HG03354 (cell line): ENCODE data around the gene RAPGEF6.
A peak's percentile ranks its signal among the peaks of the same experiment; 100 is the strongest.
"Not testable (repeated sequence)": the region's sequence is repeated elsewhere in the genome, so short reads cannot be mapped to it uniquely, and the experiment has no call there.

Source experiments
- ATAC-seq: cut with Tn5 transposase; IDR thresholded peaks from one replicate; pipeline ENCODE4 v1.9.1; 2021; ENCODE audit warnings: mild to moderate bottlenecking; ENCODE audit not compliant: unreplicated experiment, poor library complexity, severe bottlenecking

The RAPGEF6 gene, protein sequence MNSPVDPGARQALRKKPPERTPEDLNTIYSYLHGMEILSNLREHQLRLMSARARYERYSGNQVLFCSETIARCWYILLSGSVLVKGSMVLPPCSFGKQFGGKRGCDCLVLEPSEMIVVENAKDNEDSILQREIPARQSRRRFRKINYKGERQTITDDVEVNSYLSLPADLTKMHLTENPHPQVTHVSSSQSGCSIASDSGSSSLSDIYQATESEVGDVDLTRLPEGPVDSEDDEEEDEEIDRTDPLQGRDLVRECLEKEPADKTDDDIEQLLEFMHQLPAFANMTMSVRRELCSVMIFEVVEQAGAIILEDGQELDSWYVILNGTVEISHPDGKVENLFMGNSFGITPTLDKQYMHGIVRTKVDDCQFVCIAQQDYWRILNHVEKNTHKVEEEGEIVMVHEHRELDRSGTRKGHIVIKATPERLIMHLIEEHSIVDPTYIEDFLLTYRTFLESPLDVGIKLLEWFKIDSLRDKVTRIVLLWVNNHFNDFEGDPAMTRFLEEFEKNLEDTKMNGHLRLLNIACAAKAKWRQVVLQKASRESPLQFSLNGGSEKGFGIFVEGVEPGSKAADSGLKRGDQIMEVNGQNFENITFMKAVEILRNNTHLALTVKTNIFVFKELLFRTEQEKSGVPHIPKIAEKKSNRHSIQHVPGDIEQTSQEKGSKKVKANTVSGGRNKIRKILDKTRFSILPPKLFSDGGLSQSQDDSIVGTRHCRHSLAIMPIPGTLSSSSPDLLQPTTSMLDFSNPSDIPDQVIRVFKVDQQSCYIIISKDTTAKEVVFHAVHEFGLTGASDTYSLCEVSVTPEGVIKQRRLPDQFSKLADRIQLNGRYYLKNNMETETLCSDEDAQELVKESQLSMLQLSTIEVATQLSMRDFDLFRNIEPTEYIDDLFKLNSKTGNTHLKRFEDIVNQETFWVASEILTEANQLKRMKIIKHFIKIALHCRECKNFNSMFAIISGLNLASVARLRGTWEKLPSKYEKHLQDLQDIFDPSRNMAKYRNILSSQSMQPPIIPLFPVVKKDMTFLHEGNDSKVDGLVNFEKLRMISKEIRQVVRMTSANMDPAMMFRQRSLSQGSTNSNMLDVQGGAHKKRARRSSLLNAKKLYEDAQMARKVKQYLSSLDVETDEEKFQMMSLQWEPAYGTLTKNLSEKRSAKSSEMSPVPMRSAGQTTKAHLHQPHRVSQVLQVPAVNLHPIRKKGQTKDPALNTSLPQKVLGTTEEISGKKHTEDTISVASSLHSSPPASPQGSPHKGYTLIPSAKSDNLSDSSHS (N-terminal part only)

DNA sequence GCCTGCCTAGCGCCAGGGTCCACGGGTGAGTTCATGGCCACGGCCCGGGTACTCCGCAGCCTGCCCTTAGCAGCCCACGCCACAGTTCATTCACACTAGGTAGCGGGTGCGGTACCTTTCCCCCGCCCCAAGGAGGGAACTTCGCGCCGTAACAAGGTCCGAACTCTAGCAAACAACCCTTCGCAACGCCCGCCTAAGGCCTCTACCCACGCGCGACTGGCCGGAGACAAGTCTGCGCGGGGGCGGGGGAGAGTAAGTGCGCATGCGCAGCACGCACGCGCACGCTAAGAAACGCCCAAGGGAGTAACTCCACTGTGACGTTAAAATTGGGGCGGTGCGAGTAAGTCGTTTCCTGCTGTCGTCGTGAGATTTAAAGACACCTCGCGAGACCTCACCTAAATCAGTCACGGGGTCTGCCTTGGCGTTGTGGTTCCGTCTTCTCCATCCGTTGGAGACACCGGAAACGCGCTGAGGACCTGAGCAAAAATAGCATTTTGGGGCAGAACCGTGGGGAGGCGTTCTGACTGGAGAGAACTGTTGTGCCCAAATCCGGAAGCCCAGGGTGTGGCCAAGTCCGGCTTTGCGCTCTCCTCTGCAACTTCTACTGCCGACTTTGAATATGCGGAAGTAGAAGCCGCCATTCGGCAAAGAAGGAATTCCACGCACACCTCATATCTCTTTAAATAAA is at the start of gene RAPGEF6:
Gene RAPGEF6 (minus strand): TSS at position 234 of the 688 bp plus-strand sequence. CDS start 199 bp downstream, at position 35.
- ATAC-seq = peak; percentile 90

DNA sequence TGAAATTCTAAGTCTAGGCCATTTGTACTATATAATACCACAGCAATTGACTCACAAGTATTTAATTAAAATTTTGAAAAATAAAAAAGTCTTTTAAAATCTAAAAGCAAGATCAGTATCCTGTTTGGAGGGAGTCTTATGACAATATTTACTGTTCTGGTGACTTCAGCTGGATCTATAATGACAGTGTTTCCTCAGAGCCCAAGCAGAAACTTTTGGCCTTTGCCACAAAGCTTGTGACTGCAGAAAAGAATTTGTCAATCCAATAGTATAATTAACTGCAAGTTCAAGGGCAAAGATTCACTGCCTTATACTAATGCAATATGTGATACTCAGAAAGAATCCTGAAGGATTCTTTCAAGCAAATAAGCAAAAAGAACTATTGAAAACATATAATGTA is 49.6 kb upstream of the RAPGEF6 start:
- ATAC-seq = no peak

DNA sequence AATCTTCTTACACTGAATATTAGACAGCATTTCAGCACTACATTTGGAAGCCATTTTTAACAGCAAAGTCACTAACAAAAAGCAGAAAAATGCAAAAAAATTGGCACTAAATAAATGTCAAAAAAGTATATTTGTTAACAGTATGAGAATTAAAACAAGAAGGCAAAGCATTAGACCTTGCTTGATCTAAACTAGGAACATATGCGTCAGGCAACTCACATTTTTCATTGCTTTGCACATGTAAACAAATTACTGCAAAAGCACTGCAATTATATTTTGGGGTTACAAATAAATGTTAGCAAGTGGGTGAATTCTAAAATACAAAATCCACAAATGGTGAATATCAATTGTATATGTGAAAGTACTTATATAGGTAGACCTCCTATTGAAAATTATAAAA is 49.0 kb upstream of the RAPGEF6 start:
- no peak for ATAC-seq

DNA sequence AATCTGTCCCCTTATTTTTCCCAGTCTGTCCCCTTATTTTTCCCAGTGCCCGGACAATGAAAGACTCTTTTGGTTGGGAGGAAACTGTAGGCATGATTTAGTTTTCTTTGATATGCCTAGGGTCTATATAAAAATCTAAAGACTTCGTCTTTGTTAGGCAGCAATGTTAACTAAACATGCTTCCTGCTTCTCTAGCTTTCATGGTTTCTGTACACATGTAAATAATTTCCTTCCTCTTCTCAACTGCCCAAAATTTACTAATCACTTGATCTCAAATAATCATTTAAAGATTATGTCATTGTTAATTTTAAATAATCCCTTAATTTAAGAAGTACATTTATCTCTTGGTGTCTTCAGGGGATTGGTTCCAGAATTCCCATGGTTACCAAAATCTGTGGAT is 47.8 kb upstream of the RAPGEF6 start:
- ATAC-seq = no peak

DNA sequence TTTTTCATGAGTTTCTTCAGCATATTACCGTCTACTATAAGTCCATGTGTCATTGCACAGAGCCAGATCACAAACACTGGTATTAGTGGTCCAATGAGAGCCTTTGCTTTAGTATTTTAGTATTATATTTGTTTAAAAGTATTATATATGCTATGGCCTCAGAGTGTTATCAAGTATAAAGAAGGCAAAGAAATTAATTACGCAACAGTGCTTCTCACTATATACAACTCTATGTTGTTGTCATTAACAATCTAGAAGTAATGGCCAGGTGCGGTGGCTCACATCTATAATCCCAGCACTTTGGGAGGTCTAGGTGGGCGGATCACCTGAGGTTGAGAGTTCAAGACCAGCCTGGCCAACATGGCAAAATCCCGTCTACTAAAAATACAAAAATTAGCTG is 47.1 kb upstream of the RAPGEF6 start:
- ATAC-seq = no peak

DNA sequence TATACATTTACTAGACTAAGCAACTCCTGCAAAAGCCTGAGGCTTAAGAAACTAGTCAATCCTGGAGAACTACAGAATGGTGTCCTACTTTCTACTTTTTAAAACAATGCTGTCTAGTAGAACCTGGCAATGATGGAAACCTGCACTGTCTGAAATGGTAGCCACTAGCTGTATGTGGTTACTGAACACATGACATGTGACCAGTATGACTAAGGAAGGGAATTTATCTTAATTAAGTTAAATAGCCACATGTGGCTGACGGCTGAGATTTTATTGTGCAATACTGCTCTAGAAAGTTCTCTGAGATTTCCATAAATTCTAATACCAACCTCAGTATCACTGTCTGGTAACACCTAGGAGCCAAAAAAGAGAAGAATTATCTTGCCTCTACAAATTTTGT is 44.9 kb upstream of the RAPGEF6 start:
- no peak for ATAC-seq

DNA sequence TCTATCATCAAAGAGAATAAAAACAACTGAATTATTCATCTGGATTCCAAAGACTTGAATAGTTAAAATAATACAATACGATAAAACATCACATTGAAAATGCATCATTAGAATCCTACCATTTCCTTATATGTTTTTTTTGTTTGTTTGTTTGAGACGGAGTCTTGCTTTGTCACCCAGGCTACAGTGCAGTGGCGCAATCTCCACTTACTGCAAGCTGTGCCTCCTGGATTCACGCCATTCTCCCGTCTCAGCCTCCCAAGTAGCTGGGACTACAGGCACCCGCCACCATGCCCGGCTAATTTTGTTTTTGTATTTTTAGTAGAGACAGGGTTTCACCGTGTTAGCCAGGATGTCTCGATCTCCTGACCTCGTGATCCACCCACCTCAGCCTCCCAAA is 43.2 kb upstream of the RAPGEF6 start:
- not testable (repeated sequence) for ATAC-seq

DNA sequence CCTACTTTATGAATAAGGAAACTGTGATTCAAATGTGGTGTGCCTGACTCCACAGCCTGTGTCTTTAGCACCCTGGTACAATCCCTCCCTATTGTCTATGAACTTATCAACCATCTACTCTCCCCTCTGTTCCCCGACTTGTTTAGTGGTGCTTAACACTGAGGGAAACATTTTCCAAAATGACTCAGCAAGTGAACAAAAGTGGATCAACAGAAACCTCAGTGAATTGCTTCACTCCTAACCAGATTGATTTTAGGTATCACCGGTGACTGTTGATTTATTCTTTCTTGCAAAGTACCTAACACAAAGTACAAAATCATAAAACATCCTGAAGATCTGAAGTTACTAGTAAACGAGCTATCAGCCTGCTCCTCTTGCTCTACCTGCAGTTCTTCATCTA is 42.1 kb upstream of the RAPGEF6 start:
- no peak for ATAC-seq

DNA sequence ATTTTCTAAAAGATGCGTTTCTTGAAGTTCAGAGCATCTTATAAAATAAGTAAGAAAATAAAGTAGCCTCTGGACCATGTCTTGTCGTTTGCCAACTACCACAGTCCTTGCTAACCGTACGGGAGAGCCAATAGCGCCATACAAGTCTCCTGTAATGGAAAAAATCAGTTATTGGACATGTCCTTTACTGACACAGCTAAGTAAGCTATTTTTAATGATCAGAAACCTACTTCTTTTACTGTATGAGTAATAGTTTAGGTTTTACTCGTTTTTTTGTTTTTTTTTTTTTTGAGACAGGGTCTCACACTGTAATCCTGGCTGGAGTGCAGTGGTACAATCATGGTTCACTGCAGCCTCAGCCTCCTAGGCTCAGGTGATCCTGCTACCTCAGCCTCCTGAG is 37.7 kb upstream of the RAPGEF6 start:
- ATAC-seq = peak; percentile 51

DNA sequence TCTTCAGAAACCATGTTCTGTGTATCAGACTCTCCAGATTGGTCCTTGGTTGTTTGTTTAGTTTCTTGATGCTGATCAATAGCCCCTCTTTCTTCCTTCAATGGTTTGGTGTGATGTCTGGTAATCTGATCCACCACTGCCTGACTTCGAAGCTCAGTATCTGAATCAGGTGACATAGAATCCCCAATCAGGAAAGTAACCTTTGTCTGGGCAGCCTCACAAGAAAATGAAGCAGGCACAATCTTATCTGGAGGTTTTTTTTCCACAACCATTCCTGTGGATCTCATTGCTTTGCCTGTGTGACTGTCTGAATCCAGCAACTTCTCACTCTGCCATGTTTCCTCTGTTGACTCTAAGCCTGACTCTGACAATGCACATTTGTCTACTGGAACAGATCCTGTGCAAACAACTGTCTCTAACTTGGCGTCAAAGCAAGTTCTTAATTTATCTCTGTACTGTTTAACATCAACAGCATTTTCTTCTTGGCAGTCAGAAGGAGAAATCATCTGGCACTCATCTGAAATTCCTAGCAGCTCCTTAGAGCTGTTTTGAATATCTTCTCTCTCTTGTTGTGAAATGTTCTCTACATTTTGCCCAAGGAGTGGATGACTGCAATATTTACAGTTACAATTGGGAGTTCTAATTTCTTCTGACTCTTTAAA is 37.1 kb upstream of the RAPGEF6 start:
- no peak for ATAC-seq

DNA sequence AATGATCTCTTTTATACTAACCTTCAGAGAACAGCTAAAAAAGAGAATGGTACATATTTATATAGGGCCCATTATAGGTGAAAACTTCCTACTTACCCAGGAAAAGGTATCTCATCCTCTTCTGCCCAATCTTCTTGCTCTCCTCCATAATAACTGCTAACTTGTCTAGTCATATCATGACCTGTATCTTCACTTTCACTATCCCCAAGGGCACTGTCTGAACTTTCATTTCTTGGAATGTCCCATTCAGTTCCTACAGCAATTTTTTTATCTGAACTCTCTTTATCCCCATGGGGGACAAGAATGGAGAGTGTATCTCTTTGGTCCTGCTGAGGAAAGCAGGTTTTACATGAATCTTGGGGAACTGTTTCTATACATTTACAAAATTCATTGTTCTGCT is 36.4 kb upstream of the RAPGEF6 start:
- peak; percentile 61 for ATAC-seq

DNA sequence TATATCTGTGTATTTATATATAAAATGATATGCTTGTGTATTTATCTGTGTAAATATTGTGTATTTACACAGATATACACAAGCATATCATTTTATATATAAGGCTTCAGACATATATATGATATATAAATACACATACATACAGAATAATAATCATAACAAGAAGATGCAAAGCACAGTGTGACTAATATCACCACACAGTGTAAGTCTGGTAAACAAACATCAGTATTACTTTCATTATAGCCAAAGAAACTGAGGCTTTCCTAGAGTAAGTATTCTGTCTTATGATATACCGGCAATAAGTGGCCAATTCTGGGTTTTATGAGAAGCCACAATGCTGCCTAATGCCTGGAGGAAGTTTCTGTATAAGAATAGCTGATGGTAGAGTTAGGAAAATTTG is 29.9 kb upstream of the RAPGEF6 start:
- peak; percentile 45 for ATAC-seq

DNA sequence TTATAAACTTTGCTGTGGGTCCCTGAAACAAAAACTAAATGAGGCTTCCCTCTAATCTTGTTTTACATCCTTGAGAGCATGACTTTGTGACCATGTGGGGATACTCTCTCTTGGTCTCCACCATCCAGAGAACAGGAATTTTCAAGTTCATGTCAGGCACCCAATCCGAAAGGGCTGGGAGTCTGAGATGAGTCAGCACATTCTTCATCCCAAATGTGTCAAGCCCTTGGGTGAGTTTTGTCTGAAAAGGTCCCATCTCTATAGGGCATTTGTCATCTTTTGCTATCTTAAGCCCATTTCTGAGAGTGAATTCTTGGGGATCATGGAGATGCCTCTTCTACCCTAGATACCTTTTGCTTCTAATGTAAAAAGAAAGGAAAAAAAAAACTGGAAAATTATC is 26.9 kb upstream of the RAPGEF6 start:
- no peak for ATAC-seq

DNA sequence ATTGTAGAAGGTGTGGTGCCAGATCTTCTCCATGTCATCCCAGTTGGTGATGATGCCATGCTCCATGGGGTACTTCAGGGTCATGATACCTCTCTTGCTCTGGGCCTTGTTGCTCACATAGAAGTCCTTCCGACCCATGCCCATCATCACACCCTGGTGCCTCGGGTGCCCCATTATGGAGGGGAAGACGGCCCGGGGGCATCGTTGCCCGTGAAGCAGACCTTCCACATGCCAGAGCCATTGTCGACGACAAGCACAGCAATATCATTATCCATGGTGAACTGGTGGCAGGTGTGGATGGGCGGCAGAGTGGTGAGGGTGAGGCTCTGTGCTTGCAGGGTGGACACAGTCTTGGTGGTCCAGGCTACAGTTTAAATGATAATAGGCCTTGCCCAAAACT is 24.8 kb upstream of the RAPGEF6 start:
- ATAC-seq = no peak

DNA sequence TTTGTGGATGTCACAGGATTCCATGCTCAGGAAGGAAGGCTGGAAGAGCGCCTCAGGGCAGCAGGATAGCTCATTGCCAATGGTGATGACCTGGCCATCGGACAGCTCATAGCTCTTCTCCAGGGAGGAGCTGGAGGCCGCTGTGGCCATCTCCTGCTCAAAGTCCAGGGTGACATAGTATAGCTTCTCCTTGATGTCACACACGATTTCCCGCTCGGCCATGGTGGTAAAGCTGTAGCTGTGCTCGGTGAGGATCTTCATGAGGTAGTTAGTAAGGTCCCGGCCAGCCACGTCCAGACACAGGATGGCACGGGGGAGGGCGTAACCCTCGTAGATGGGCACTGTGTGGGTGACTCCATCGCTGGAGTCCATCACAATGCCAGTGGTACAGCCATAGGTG is 24.3 kb upstream of the RAPGEF6 start:
- no peak for ATAC-seq

DNA sequence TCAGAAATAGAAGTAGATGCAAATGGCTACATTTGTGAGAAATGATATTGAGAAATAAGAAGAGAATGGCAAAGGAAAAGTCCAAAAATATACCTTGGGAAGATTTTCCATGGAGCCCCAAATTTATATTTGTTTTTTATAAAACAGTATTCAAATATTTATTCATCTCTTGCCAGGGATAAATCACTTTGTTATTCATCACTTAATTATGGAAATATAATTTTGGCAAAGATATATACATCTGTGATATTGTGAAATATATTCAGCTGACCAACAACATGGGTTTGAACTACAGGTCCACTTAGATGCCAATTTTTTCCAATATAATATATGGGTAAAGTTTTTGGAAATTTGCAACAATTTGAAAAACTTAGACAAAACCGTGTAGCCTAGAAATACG is 19.7 kb upstream of the RAPGEF6 start:
- ATAC-seq = no peak

DNA sequence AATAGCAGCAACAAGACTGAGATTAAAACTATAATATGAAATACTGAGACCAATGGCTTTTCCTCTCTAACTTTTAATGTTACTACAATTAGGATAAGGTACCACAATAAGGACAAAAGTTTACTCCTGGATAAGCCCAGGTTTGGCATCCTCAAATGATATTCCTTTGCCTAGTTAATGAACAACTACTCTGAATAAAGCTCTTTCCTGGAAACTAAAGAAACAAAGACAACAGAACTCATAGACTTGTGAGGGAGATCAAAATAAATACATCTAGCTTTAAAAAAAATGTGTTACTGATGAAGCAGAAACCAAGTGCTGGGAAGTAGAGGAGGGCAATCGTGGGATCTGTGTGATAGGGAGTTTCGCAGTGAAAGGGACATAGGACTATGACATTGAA is 19.3 kb upstream of the RAPGEF6 start:
- ATAC-seq = no peak

DNA sequence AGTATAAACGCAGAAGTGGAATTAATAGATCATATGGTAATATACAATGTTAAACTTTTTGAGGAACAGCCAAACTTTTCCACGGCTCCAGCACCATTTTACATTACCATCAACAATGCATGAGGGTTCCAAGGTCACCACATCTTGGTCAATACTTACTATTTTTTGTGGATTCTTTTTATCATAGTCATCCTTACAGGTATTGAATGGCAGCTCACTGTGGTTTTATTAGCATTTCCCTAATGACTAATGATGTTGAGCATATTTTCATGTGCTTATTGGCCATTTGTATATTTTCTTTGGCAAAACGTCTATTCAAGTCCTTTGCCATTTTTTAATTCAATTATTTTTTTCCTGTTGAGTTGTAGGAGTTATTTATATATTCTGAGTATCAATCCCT is 14.1 kb upstream of the RAPGEF6 start:
- no peak for ATAC-seq
